ENCODE measurements around the gene HEG1.
"Not testable (repeated sequence)": the region's sequence is repeated elsewhere in the genome, so short reads cannot be mapped to it uniquely, and the experiment has no call there.

HEG1 gene, protein sequence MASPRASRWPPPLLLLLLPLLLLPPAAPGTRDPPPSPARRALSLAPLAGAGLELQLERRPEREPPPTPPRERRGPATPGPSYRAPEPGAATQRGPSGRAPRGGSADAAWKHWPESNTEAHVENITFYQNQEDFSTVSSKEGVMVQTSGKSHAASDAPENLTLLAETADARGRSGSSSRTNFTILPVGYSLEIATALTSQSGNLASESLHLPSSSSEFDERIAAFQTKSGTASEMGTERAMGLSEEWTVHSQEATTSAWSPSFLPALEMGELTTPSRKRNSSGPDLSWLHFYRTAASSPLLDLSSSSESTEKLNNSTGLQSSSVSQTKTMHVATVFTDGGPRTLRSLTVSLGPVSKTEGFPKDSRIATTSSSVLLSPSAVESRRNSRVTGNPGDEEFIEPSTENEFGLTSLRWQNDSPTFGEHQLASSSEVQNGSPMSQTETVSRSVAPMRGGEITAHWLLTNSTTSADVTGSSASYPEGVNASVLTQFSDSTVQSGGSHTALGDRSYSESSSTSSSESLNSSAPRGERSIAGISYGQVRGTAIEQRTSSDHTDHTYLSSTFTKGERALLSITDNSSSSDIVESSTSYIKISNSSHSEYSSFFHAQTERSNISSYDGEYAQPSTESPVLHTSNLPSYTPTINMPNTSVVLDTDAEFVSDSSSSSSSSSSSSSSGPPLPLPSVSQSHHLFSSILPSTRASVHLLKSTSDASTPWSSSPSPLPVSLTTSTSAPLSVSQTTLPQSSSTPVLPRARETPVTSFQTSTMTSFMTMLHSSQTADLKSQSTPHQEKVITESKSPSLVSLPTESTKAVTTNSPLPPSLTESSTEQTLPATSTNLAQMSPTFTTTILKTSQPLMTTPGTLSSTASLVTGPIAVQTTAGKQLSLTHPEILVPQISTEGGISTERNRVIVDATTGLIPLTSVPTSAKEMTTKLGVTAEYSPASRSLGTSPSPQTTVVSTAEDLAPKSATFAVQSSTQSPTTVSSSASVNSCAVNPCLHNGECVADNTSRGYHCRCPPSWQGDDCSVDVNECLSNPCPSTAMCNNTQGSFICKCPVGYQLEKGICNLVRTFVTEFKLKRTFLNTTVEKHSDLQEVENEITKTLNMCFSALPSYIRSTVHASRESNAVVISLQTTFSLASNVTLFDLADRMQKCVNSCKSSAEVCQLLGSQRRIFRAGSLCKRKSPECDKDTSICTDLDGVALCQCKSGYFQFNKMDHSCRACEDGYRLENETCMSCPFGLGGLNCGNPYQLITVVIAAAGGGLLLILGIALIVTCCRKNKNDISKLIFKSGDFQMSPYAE (N-terminal part only)

DNA sequence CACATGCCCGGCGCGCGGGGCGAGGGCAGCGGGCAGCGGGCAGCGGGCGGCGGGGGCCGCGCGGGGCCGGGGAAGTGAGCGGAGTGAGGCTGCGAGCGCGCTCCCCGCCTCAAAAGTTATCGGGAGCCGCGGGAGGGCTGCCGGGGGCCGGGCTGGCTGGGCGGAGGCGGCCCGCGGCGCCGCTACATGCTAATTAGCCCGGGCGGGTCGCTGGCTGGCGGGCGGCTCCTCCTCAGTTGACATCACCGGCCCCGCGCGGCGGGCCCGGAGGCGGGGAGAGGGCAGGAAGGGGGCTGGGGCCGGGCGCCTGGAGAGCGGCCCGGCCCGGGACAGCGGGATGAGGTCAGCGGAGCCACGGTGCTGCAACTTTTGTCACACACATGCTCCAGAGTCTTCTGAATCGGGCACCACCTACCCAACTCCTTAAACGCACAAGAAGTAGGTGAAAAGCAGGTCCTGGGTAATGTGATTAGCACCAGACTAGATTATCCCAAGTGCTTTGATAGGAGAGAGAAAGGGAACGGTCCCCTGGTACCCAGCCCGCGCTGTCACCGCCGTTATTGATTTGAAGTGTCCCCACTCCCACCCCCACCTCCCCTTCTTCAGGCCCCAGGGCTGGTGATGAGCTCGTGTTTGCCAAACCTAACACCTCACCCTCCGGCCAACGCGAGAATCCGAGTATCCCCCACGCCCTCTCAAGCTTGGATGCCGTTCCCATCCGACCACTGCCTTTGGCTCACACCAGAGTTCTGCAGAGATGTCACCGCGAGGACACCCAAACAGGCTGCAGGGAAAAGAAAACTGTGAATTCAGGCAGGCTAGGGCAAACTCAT lies at the start of gene HEG1:
Gene HEG1 (minus strand): TSS at position 85 of the 833 bp plus-strand sequence. CDS start 107 bp downstream, outside the sequence.
- peak; percentile 68 for DNase-seq (ENCODE audit: low read depth)

DNA sequence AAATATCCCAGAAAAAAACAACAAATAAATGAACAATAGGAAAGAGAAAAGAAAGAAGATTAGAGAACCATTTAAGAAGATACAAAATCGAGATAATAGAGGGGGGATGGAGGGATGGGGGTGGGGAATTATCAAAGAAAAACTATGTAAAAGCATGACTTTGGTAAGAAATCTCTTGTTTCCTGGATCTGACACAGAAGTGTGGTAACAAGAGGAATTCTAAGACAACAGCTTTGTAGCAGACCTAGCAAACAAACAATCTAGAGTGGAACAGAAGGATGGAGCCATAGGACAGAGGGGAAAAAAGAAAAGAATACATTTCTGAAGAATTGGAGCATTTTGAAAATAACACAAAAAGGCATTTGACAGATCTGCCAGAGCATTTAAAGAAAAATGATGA lies 49.3 kb upstream of the HEG1 start:
- DNase-seq (ENCODE audit: low read depth) = no peak

DNA sequence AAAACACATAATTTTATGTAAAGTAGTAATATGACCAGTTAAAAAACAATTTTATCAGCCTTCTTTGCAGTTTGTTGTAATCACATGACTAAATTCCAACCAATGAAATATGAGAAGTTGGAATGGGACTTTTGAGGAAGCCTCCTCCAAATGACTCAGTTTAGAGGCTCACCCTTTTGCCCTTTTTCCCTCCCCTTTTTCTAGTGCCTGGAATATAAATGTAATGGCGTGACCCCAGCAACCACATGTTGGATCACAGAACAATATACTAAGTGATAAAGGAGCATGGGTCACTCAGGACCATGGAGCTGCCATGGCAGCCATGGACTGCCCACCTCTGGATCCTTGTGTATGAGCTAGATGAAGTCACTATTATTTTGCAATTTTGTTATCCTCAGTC lies 48.8 kb upstream of the HEG1 start:
- no peak for DNase-seq (ENCODE audit: low read depth)

DNA sequence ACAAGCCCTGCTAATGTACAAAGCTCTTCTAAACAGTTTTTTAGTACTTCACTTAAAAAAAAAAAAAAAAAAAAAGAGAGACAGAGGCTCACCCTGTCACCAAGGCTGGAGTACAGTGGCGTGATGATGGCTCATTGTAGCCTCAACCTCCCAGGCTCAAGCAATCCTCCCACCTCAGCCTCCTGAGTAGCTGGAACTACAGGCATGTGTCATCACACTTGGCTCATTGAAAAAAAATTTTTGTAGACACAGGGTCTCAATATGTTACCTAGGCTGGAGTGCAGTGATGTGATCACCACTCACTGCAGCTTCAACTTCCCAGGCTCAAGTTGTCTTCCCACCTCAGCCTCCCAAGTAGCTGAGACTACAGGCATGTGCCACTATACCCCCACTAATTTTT lies 47.6 kb upstream of the HEG1 start:
- DNase-seq (ENCODE audit: low read depth) = no peak

DNA sequence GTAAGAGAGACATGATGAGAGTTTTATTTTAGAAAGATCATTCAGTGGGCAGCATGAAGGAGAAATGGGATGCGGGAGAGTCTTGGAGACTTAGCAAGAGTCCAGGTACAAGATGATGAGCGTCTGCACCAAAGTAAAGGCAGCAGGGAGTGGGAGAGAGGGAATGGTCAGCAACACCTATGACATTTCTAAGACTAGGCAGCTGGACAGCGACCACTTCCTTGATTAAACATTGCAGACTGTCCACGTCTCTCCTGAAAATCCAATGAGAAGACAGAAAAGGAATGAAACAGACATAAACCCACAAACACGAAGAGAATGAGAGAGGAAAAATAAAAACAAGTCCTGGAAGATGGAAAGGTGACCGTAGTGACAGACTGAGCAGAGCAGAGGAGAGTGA lies 46.7 kb upstream of the HEG1 start:
- no peak for DNase-seq (ENCODE audit: low read depth)

DNA sequence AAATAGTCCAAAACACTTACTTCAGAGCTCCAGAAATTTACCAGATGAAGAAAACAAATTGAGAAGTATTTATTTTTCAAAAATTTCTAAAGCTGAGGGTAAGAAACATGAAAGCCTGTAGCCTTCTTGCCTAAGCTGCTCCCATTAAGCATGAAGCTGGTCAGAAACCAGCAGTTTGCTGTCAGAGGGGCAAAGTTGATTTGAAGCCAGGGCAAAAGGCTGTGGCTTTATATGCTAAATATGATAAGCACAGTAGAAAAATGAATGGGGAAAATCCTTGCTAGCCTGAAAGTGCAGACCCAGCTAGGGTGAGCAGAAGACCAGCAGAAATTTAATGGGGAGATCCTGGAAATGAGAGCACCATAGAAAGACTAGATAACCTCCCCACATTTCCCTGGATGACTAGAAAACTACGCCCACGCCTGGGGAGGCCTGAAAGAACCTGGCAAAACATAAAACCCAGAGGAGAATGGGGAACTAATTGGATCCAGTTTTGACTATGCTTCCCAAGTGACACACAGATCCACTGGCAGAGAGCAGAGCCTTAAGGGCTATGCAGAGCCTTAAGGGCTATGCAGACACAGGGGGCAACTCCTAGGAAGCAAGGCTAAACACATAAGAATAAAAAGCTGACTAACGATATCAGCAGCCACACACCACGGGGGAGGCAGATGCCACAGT lies 43.0 kb upstream of the HEG1 start:
- DNase-seq (ENCODE audit: low read depth) = no peak

DNA sequence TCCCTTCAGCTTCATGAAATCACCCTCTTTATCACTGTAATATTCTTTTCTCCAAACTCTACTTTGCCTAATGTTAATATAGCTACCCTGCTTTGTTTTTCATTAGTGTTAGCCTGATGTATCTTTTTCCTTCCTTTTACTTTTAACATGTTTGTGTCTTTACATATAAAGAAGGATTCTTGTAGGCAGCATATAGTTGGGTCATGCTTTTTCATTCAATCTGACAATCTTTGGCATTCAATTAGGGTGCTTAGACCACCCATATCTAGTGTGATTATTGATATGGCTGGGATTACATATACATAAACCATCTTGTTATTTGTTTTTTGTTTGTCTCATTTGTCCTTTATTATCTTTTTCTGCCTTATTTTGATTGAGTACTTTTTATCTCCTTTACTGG lies 34.9 kb upstream of the HEG1 start:
- DNase-seq (ENCODE audit: low read depth) = no peak

DNA sequence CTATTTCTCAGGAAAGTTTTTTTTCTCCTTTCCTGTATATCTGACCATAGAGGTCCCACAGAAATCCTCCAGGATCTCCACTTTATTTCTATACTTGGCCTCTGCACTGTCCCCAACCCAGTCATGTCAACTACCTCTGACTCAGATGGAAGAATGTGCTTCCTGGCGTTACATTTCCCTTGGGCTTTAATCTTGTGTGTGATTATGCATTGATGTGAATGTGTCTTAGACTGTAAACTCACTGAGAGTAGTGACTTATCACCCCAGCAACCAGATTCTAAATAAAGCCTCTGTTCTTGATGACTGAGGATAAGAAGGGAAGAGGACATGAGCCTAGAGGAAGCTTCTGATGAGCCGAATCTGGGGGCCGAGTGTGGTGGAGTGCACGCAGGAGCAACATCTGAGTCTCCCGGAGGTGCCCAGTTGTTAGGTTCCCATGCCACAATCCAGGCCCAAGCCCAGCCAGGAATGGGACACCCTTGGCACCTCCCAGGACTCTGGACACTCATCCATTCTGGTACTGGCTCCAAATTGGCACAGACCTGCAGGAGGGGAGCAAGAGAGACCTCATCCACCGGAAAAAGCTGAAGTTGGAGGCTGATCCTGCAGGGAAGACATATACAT lies 32.1 kb upstream of the HEG1 start:
- DNase-seq (ENCODE audit: low read depth) = no peak

DNA sequence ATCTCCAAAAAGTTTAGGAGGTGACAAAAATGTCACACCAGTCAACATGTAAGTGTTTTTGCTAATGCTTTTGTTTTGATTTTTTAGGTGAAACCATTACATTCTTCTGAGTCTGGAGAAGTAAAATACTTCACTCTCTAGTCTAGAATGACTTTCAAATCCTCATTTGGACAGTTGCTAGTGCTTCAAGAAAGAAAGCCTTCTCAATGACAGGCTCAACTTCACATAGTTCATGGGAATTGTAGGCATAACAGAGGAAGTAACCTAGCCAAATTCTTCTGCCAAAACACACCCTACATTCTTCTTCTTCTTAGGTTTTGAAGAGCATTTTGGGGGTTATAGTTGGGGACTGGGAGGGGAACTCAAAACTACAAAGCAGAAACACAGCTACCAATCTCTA lies 29.4 kb upstream of the HEG1 start:
- DNase-seq (ENCODE audit: low read depth) = no peak

DNA sequence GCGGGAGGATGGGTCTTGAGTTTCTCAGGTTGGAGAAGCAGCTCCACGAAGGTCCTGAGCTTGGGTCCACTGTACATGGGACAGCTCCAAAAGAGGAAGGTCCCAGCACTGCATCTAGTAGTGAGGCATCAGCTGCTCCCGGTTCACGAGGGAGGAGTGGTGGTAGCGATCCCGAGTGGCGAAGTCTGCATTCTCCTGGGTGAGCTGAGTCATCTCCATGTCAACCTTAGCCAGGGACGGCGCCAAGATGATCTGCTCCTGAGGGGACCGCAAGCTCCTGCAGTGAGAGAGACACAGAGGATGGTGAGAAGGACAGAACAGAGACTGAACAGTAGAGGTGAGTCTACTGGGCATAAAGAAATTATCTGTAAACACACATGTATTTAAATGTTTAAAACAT lies 28.0 kb upstream of the HEG1 start:
- DNase-seq (ENCODE audit: low read depth) = no peak

DNA sequence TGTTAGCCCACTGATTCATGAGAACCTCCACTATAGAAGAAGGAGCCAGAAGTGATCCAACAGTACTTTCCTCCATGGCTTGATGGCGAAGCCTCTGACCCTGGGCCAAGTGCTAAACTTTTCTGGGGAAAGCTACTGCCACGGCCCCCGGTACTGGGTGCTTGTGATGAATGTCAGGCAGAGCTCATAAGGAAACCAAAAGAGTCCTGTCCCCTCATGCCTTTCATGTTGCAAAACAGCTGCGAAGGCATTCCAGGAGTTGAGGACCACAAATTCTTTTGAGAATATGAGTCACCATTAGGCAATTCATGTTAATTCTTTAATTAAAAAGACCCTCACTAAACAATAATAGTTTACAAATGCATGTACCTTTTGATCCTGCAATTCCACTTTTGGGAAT lies 26.5 kb upstream of the HEG1 start:
- DNase-seq (ENCODE audit: low read depth) = not testable (repeated sequence)

DNA sequence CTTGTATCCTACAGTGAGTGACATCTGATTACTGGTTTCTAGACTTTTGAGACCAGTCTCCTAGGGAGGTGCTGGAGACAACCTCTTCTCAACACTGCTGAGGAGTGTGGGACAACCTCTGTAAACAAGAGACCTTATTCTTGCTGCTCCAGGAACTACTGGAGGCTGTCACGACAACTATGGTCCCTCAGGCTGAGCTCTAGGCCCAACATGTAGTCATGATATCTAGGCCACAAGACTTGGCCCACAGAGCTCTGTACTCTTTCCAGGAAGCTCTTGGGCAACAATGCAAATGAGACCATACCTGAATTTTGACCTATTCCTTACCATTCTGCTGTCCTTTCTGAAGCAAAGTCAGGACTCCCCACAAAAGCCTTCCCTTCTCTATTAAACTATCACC lies 24.3 kb upstream of the HEG1 start:
- DNase-seq (ENCODE audit: low read depth) = no peak

DNA sequence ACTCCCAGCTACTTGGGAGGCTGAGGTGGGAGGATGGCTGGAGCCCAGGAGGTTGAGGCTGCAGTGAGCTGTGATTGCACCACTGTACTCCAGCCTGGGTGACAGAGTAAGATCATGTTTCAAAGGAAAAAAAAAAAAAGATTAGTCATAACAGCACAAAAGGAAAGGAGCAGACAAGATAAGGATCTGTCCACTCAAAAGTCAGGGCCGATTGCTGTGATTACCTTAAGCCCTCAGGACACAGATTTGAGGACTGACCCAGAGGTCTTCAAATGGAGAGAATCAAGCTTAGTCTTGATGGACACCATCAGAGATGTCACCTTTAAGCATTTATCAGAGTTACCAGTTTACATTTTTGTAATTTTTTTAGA lies 23.9 kb upstream of the HEG1 start:
- no peak for DNase-seq (ENCODE audit: low read depth)

DNA sequence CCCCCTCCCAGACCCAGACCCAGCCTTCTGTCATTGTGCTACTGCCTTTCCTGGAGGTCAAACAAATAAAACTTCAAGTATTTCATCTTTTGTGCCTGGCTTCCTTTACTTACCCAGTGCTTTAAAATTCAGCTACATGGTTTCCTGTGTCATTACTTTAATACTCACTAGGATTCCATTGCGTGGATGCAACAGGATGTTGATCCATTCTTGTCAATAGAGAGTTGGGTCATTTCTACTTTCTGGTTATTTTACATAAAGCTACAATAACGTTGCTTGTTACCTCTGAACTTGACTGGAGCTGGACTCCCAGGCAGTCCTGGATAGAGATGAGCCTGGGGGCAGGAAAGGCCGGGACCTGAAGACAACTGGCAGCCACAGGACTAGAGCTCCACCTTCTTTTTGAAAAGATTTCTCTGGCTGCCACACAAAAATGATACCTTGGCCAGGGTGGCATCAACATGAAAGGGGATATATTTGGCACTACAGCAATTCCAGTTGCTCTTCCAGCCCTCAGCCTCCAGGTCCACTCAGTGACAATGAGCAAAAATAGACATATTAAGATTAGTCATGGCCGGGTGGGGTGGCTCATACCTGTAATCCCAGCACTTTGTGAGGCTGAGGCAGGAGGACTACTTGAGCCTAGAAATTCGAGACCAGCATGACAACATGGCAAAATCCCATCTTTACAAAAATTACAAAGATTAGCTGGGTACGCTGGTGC lies 23.3 kb upstream of the HEG1 start:
- DNase-seq (ENCODE audit: low read depth) = no peak

DNA sequence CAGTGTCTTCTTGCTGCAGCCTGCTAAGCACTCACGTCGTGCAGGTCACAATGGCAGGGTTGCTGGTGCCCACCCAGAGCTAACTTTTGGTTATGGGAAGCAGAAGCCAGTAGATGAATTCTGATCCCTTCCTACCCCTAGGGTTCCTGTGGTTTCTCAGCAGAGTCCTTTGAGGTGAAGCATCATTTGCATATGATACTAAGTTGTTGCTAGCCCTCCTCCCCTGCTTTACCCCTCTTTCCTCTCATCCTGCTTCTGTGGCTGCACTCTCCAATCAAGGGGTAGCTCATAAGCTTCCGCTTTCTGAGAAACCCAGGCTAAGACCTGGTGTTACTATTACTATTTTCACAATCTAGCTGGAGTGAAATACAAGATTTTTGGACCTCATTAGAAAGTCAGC lies 22.1 kb upstream of the HEG1 start:
- no peak for DNase-seq (ENCODE audit: low read depth)

DNA sequence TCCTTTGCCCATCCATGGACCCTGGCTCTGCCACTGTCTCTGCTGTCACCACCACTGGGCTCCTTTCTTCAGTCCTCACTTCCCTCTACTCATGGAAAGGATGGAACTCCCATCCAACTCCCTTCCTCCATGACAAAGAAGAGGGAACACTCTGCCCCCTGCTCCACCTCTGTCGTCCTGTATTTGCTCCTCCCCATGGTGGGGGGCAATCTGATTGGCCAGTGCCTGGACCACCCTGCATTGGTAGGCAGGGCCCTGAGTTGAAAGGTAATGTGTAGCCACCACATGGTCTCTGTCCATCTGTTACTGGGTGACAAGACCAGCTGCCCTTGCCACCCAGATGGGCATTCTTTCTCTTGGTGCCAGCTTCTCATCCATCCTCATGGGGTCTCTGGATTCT lies 20.7 kb upstream of the HEG1 start:
- no peak for DNase-seq (ENCODE audit: low read depth)

DNA sequence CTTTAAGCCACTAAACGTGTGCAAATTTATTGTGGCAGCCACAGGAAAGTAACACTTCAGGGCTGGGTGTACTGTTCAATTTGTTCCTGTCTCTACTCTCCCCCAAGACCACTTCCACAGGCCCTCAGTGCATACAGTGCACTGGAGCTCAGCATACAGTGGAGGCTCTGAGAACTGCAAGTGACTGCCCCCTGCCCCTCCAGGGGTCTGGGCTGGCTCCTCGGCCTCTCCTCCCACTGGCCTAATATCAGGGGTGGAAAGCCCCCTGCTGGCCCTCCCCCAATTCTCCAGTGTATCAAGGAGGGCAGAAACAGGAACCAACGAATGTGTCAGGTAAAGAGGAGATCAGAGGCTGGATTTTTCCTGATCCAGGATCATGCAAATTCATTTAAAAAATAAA lies 19.9 kb upstream of the HEG1 start:
- DNase-seq (ENCODE audit: low read depth) = no peak

DNA sequence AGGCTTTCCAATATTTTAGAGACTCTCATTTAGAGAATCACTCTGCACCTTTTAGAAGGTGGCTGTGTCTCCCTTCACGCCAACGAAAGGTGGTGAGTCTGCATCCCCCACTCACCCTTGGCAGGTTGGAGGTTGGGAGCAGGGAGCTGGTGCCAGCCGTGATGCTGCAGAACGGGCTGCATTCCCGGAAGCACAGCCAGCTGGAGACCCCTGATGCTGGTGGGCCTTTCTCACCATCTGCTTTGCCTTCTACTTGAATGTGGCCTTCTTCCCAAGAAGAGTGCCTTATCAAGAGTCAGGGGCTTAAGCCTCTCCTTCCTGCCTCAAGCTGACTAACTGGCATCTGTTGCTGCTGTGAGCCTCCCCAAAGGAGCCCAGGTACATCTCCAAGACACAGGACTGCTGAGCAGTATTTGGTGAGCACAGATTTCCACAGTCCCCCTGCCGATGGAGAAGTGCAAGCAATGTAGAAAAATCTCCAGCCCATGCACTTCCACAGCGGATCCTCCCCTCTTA lies 17.7 kb upstream of the HEG1 start:
- DNase-seq (ENCODE audit: low read depth) = no peak

DNA sequence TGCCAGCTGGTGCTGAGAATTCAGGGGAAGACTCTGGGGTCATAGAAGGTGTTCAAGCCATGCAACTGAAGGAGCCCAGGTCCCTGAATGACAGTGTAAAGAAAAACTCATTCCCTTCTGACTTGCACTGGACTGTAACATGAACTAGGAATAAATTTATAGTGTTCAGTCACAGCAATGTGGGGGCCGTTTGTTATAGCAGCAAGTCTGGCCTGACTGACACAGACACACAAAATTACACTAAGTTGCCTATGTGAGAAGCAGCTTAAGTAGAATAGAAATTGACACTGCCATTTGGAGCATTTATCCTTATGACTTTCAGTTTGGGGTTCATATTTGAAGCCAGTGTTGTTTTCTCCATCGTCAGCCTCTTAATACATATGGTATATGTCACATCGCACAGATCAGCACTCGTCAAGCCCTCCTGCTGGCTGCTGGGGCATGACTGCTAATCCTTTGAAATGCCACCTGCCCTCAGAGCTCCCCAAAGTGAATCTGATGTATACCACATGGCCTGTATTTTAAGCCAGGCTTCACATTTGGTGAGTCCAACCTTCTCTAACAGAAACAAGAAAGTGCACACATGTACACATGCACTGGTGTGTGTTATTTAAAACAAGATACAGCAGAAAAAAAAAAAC lies 17.1 kb upstream of the HEG1 start:
- no peak for DNase-seq (ENCODE audit: low read depth)
